Measurements from ENCODE around the gene MLF2. TPM values are rescaled to one million over a fixed set of nuclear protein-coding genes. Genes with fewer than 3 reads are reported as not detected.

Gene MLF2
- polyA plus RNA-seq, 2 of the 4 experiments (the other 2 are of a cell fraction): 295 to 302 TPM

GRCh38 chr12:6792522-6793201 lies 39.7 kb upstream of the MLF2 start:
- POLR2A ChIA-PET: interaction anchor here (1.2 kb wide), 1 partner anchor 39 kb away, joined by 3 read pairs; the partner anchor contains the start of gene MLF2
- CTCF ChIA-PET: interaction anchor here (0.5 to 3.3 kb wide), 15 partner anchors 10 to 245 kb away, joined by 3 to 17 read pairs (median 4); partner anchors contain the start of genes MLF2 and PTMS
- 41% methylated on average over 12 of the region's 12 CpGs for WGBS (ENCODE audit: missing lambda C conversion rate)
- DNase-seq (ENCODE audit: low read depth in 1 of 2, low spot score in 1 of 2) (no peak), ATAC-seq (peak; percentile 25 to 43; a peak in 5 of 6 replicates), FAIRE-seq (no peak)
- TF ChIP-seq BHLHE40 (IDR thresholded peaks at IDR 0.05; ENCODE audit: low read depth, low read length) (no peak), E2F6 (IDR thresholded peaks at IDR 0.05; ENCODE audit: borderline replicate concordance, low read depth) (no peak), KDM5A (IDR thresholded peaks at IDR 0.05) (no peak), MAFK (IDR thresholded peaks at IDR 0.05; ENCODE audit: partially characterized antibody) (no peak), RCOR1 (IDR thresholded peaks at IDR 0.05; ENCODE audit: low read depth, low read length) (no peak), RAD21 (conservative IDR thresholded peaks at IDR 0.05 in 1 of 2, IDR thresholded peaks at IDR 0.05 in 1 of 2) (no peak), JUN (IDR thresholded peaks at IDR 0.05) (no peak), POLR2AphosphoS2 (conservative IDR thresholded peaks at IDR 0.05; ENCODE audit: low read length) (no peak), FOSB (CRISPR knock-in tag; IDR thresholded peaks at IDR 0.05) (no peak)
- no peaks in the 10 kb centered on the region for H3K9me3 ChIP-seq
- H3K4me2 ChIP-seq: no peak overlapping the region
- H3K4me3 ChIP-seq: no peak overlapping the region
- H3K4me1 ChIP-seq: no peaks in the 10 kb centered on the region
- H3K27ac ChIP-seq: no peak overlapping the region

GRCh38 chr12:6791931-6792520 lies 39.1 kb upstream of the MLF2 start:
- 81% methylated on average over 13 of the region's 13 CpGs for WGBS (ENCODE audit: missing lambda C conversion rate)
- Histone ChIP-seq H3K4me3 (no peak overlapping the region), H3K4me2 (no peak overlapping the region), H3K9me3 (no peaks in the 10 kb centered on the region), H3K4me1 (no peaks in the 10 kb centered on the region), H3K27ac (no peak overlapping the region)
- CTCF ChIA-PET: interaction anchor here (0.5 to 3.8 kb wide), 17 partner anchors 9 to 245 kb away, joined by 3 to 18 read pairs (median 4); partner anchors contain the start of genes MLF2 and PTMS
- no peak for ATAC-seq
- DNase-seq (ENCODE audit: low read depth in 1 of 2, low spot score in 1 of 2): no peak
- TF ChIP-seq HEYL (CRISPR knock-in tag; IDR thresholded peaks at IDR 0.05) (no peak), ELK1 (IDR thresholded peaks at IDR 0.05; ENCODE audit: low read depth, low read length) (no peak), GATA3 (IDR thresholded peaks at IDR 0.05; ENCODE audit: borderline replicate concordance) (no peak), PHF8 (IDR thresholded peaks at IDR 0.05; ENCODE audit: borderline replicate concordance, low read depth) (no peak), SMC3 (IDR thresholded peaks at IDR 0.05) (no peak), CBX8 (IDR thresholded peaks at IDR 0.05) (no peak), FOSL2 (IDR thresholded peaks at IDR 0.05) (no peak), FOSL2 (CRISPR knock-in tag; IDR thresholded peaks at IDR 0.05) (no peak), KDM5A (IDR thresholded peaks at IDR 0.05) (no peak), FOXS1 (CRISPR knock-in tag; IDR thresholded peaks at IDR 0.05) (no peak), E2F6 (IDR thresholded peaks at IDR 0.05; ENCODE audit: borderline replicate concordance, low read depth) (no peak), HDAC2 (IDR thresholded peaks at IDR 0.05) (no peak), HOXB13 (CRISPR knock-in tag; IDR thresholded peaks at IDR 0.05; ENCODE audit: low read depth) (no peak), FOSB (CRISPR knock-in tag; IDR thresholded peaks at IDR 0.05) (no peak), HOXA7 (CRISPR knock-in tag; IDR thresholded peaks at IDR 0.05) (no peak), CEBPB (IDR thresholded peaks at IDR 0.05) (no peak)
- POLR2A ChIA-PET: no interaction called here
- no peak for FAIRE-seq

Data from A549 (cell line).